ENCODE data around the gene CDH11. TPM values are rescaled to one million over a fixed set of nuclear protein-coding genes. Genes with fewer than 3 reads are reported as not detected.

The CDH11 gene
- total RNA-seq, 1 experiment from 2014 or later: 0.64 TPM

DNA sequence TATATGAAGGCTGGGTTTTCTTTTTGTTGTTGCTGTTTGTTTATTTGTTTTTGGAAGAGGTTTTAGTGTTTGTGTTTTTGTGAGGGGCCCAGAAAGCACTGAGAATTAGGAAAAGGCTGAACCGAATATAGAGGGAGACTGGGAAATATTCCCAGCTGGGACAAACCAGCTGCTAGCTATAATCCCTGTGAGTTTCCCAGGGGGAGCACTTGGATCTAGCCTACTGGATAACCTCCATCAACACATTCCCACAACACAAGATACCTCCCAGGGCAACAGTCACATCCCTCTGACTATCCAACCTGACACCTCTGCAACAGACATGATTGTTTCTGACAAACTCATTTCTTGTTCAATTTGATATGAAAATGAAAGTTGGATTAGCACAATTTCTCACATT is 16.7 kb downstream of the CDH11 start:
- BruUV-seq (replicated peaks): no TSS peak
- ATAC-seq: no peak
- CTCF ChIA-PET: no interaction called here
- H3K9me3 ChIP-seq (ENCODE audit: control insufficient read depth, insufficient read depth, low read depth, low read length): no peaks in the 10 kb centered on the region
- no peaks in the 10 kb centered on the region for H3K4me1 ChIP-seq (ENCODE audit: control insufficient read depth, insufficient read depth, low read length)
- TF ChIP-seq SIN3A (IDR thresholded peaks at IDR 0.05; ENCODE audit: borderline replicate concordance, insufficient read depth, low read depth, low read length) (no peak), POLR2AphosphoS5 (IDR thresholded peaks at IDR 0.05; ENCODE audit: low read depth, low read length) (no peak)
- TF ChIP-seq, protein P1, sequence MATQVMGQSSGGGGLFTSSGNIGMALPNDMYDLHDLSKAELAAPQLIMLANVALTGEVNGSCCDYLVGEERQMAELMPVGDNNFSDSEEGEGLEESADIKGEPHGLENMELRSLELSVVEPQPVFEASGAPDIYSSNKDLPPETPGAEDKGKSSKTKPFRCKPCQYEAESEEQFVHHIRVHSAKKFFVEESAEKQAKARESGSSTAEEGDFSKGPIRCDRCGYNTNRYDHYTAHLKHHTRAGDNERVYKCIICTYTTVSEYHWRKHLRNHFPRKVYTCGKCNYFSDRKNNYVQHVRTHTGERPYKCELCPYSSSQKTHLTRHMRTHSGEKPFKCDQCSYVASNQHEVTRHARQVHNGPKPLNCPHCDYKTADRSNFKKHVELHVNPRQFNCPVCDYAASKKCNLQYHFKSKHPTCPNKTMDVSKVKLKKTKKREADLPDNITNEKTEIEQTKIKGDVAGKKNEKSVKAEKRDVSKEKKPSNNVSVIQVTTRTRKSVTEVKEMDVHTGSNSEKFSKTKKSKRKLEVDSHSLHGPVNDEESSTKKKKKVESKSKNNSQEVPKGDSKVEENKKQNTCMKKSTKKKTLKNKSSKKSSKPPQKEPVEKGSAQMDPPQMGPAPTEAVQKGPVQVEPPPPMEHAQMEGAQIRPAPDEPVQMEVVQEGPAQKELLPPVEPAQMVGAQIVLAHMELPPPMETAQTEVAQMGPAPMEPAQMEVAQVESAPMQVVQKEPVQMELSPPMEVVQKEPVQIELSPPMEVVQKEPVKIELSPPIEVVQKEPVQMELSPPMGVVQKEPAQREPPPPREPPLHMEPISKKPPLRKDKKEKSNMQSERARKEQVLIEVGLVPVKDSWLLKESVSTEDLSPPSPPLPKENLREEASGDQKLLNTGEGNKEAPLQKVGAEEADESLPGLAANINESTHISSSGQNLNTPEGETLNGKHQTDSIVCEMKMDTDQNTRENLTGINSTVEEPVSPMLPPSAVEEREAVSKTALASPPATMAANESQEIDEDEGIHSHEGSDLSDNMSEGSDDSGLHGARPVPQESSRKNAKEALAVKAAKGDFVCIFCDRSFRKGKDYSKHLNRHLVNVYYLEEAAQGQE (IDR thresholded peaks at IDR 0.05; ENCODE audit: insufficient read depth in 1 of 2, low read depth in 2 of 2, low read length in 1 of 2): no peak
- in situ Hi-C loops (cut with HindIII; ENCODE audit: low pct_unique_long_range_greater_than_20kb, low sequenced_read_pairs): no loop called here
- POLR2A ChIA-PET: no interaction called here
- no peak overlapping the region for H3K4me3 ChIP-seq (ENCODE audit: low read depth in 2 of 2, low read length in 2 of 2)
- intact Hi-C loops (cut with micrococcal nuclease; ENCODE audit: unreplicated experiment): no loop called here
- no peak for DNase-seq (ENCODE audit: low read depth, low spot score)
- H3K27ac ChIP-seq (ENCODE audit: low read length): no peak overlapping the region
- no peaks in the 10 kb centered on the region for H3K27me3 ChIP-seq (ENCODE audit: control insufficient read depth, insufficient read depth, low read length)
- no peaks in the 10 kb centered on the region for H3K36me3 ChIP-seq (ENCODE audit: control insufficient read depth, insufficient read depth, low read length)

DNA sequence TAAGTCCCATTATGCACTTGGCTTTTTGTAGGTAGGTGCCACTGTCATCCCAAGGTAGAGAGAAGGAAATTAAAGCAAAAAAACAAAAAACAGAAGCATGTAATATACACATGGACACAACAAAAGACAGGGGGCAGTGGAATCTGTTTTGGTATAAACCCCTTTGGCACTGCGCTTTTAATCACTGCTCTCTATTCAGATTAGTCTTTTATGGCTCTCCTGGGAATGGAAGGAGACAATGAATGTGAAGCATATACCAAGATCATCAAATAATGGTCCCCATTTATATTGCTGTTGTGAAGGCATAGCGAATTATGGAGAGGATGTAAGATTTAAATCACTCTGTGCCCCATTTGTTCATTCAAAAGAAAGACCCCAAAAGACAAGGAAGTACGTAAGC is 17.4 kb downstream of the CDH11 start:
- ChIA-PET POLR2A (no interaction called here), CTCF (no interaction called here)
- DNase-seq (ENCODE audit: low read depth, low spot score) (no peak), ATAC-seq (no peak)
- no TSS peak for BruUV-seq (replicated peaks)
- H3K27me3 ChIP-seq (ENCODE audit: control insufficient read depth, insufficient read depth, low read length): no peaks in the 10 kb centered on the region
- H3K36me3 ChIP-seq (ENCODE audit: control insufficient read depth, insufficient read depth, low read length): no peaks in the 10 kb centered on the region
- in situ Hi-C loops (cut with HindIII; ENCODE audit: low pct_unique_long_range_greater_than_20kb, low sequenced_read_pairs) (no loop called here), intact Hi-C loops (cut with micrococcal nuclease; ENCODE audit: unreplicated experiment) (no loop called here)
- no peak for TF ChIP-seq TCF7L2 (IDR thresholded peaks at IDR 0.05; ENCODE audit: low read depth, low read length)
- TF ChIP-seq, protein P1 (IDR thresholded peaks at IDR 0.05; ENCODE audit: insufficient read depth in 1 of 2, low read depth in 2 of 2, low read length in 1 of 2): no peak
- TF ChIP-seq, protein P2, sequence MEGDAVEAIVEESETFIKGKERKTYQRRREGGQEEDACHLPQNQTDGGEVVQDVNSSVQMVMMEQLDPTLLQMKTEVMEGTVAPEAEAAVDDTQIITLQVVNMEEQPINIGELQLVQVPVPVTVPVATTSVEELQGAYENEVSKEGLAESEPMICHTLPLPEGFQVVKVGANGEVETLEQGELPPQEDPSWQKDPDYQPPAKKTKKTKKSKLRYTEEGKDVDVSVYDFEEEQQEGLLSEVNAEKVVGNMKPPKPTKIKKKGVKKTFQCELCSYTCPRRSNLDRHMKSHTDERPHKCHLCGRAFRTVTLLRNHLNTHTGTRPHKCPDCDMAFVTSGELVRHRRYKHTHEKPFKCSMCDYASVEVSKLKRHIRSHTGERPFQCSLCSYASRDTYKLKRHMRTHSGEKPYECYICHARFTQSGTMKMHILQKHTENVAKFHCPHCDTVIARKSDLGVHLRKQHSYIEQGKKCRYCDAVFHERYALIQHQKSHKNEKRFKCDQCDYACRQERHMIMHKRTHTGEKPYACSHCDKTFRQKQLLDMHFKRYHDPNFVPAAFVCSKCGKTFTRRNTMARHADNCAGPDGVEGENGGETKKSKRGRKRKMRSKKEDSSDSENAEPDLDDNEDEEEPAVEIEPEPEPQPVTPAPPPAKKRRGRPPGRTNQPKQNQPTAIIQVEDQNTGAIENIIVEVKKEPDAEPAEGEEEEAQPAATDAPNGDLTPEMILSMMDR (IDR thresholded peaks at IDR 0.05): no peak
- TF ChIP-seq SIN3A (IDR thresholded peaks at IDR 0.05; ENCODE audit: borderline replicate concordance, insufficient read depth, low read depth, low read length): no peak
- TF ChIP-seq POLR2AphosphoS5 (IDR thresholded peaks at IDR 0.05; ENCODE audit: low read depth, low read length): no peak
- no peak overlapping the region for H3K4me3 ChIP-seq (ENCODE audit: low read depth in 2 of 2, low read length in 2 of 2)
- H3K4me1 ChIP-seq (ENCODE audit: control insufficient read depth, insufficient read depth, low read length): no peaks in the 10 kb centered on the region
- H3K9me3 ChIP-seq (ENCODE audit: control insufficient read depth, insufficient read depth, low read depth, low read length): no peaks in the 10 kb centered on the region
- no peak overlapping the region for H3K27ac ChIP-seq (ENCODE audit: low read length)
